HepG2 (cell line): ENCODE results near the gene SNRPD1. TPM values are rescaled to one million over a fixed set of nuclear protein-coding genes. Genes with fewer than 3 reads are reported as not detected.

Source experiments
- AGO2 ChIP-seq: fragments of 200-400 bp; formaldehyde crosslinking; optimal IDR thresholded peaks from 2 replicates; pipeline ENCODE3; 2017; ENCODE audit warnings: mild to moderate bottlenecking, low read depth, low read length, moderate library complexity
- ARNT ChIP-seq: fragments of 450-650 bp; IDR thresholded peaks from 2 replicates; pipeline ENCODE4 v1.6.1; 2017
- ELF4 ChIP-seq: sonication (generic); formaldehyde crosslinking; IDR thresholded peaks from 2 replicates; pipeline ENCODE4 v1.5.0; 2020; ENCODE audit warnings: missing genetic modification reagents, mild to moderate bottlenecking, moderate library complexity, borderline replicate concordance
- HOXA7 ChIP-seq: sonication (generic); formaldehyde crosslinking; IDR thresholded peaks from 2 replicates; pipeline ENCODE4 v1.8.1; 2022; ENCODE audit warnings: mild to moderate bottlenecking, missing genetic modification reagents, moderate library complexity
- HOXA9 ChIP-seq: sonication (generic); formaldehyde crosslinking; IDR thresholded peaks from 2 replicates; pipeline ENCODE4 v1.8.1; 2022; ENCODE audit warnings: missing genetic modification reagents, mild to moderate bottlenecking, moderate library complexity, borderline replicate concordance
- PITX1 ChIP-seq: sonication (generic); formaldehyde crosslinking; IDR thresholded peaks from 2 replicates; pipeline ENCODE4 v1.5.1; 2020; ENCODE audit warnings: mild to moderate bottlenecking, missing genetic modification reagents
- POLR2A ChIP-seq, 2 experiments: IDR thresholded peaks; 2 replicates each; pipeline ENCODE4 v1.6.1; 2011; ENCODE audit warnings: low read depth in 2 of 2, low read length in 2 of 2, mild to moderate bottlenecking in 1 of 2, moderate library complexity in 1 of 2; ENCODE audit not compliant: insufficient read depth in 1 of 2
- SP5 ChIP-seq: IDR thresholded peaks from 2 replicates; pipeline ENCODE4 v1.6.1; 2016; ENCODE audit warnings: low read depth, borderline replicate concordance
- SRF ChIP-seq: IDR thresholded peaks from 2 replicates; pipeline ENCODE4 v1.6.1; 2011; ENCODE audit warnings: mild to moderate bottlenecking, low read depth, low read length, moderate library complexity
- STAG1 ChIP-seq: sonication (generic); formaldehyde crosslinking; IDR thresholded peaks from 2 replicates; pipeline ENCODE4 v1.4.0; 2020; ENCODE audit warnings: missing genetic modification reagents
- TGIF2 ChIP-seq: IDR thresholded peaks from 2 replicates; pipeline ENCODE4 v1.6.1; 2016; ENCODE audit warnings: control low read depth, missing compliant biosample characterization
- YY1 ChIP-seq: IDR thresholded peaks from 2 replicates; pipeline ENCODE4 v1.6.1; 2011; ENCODE audit warnings: low read length, low read depth, moderate library complexity, mild to moderate bottlenecking; ENCODE audit not compliant: insufficient read depth, insufficient replicate concordance
- ZFP36L2 ChIP-seq: sonication (generic); formaldehyde crosslinking; IDR thresholded peaks from 2 replicates; pipeline ENCODE4 v1.4.0; 2020; ENCODE audit warnings: missing genetic modification reagents
- ZFX ChIP-seq: sonication (generic); formaldehyde crosslinking; IDR thresholded peaks from 2 replicates; pipeline ENCODE4 v1.4.0; 2020; ENCODE audit warnings: mild to moderate bottlenecking, low read depth, missing genetic modification reagents, moderate library complexity
- ZIK1 ChIP-seq: sonication (generic); formaldehyde crosslinking; IDR thresholded peaks from 2 replicates; pipeline ENCODE4 v1.5.0; 2020; ENCODE audit warnings: mild to moderate bottlenecking, low read depth, missing genetic modification reagents, borderline replicate concordance
- ZNF333 ChIP-seq: sonication (generic); formaldehyde crosslinking; IDR thresholded peaks from 2 replicates; pipeline ENCODE4 v1.4.0; 2020; ENCODE audit warnings: mild to moderate bottlenecking, missing genetic modification reagents, borderline replicate concordance
- ZNF335 ChIP-seq: sonication (generic); formaldehyde crosslinking; IDR thresholded peaks from 2 replicates; pipeline ENCODE4 v1.4.0; 2020; ENCODE audit warnings: missing genetic modification reagents
- ZNF367 ChIP-seq: sonication (generic); formaldehyde crosslinking; IDR thresholded peaks from 2 replicates; pipeline ENCODE4 v1.4.0; 2020; ENCODE audit warnings: missing genetic modification reagents, borderline replicate concordance
- ZNF547 ChIP-seq: sonication (generic); formaldehyde crosslinking; IDR thresholded peaks from 2 replicates; pipeline ENCODE4 v1.5.1; 2020; ENCODE audit warnings: mild to moderate bottlenecking, missing genetic modification reagents
- ZNF558 ChIP-seq: sonication (generic); formaldehyde crosslinking; IDR thresholded peaks from 2 replicates; pipeline ENCODE4 v1.9.0; 2022; ENCODE audit warnings: mild to moderate bottlenecking, missing genetic modification reagents, borderline replicate concordance
- ZNF75D ChIP-seq: sonication (generic); formaldehyde crosslinking; IDR thresholded peaks from 2 replicates; pipeline ENCODE4 v1.8.1; 2023; ENCODE audit warnings: missing genetic modification reagents, mild to moderate bottlenecking, borderline replicate concordance
- ZNF816 ChIP-seq: sonication (generic); formaldehyde crosslinking; IDR thresholded peaks from 2 replicates; pipeline ENCODE4 v1.8.0; 2022; ENCODE audit warnings: missing genetic modification reagents, mild to moderate bottlenecking, borderline replicate concordance
- polyA plus RNA-seq, 8 experiments: library from polyadenylated mRNA; depleted of rRNA in 3 of 8; stranded (reverse) in 7 of 8; unstranded in 1 of 8; fragments of >200 nt; fragmentation: Illumina TruSeq in 4 of 8; extraction: Trizol in 4 of 8; gene quantifications; 2 replicates each; pipeline versions ENCODE4 v1.2.1 to v1.2.3, GENCODE V29; 2011 to 2016; ENCODE audit warnings: low read depth in 4 of 8, missing spikeins in 1 of 8, mixed read lengths in 1 of 8; ENCODE audit not compliant: insufficient read depth in 1 of 8
- total RNA-seq, 5 experiments: library from RNA; depleted of rRNA; stranded (reverse); fragments of >200 nt; fragmentation: Illumina TruSeq; extraction: Trizol; gene quantifications; 2 replicates each; pipeline ENCODE4 v1.2.3, GENCODE V29; 2016; ENCODE audit warnings: low read depth in 1 of 5
- TF ChIP-seq, protein P1 (sequence below): sonication (generic); formaldehyde crosslinking; IDR thresholded peaks from 2 replicates; pipeline ENCODE4 v1.5.0; 2020; ENCODE audit warnings: missing genetic modification reagents
- TF ChIP-seq, protein P2 (sequence below): sonication (generic); formaldehyde crosslinking; IDR thresholded peaks from 2 replicates; pipeline ENCODE4 v1.5.0; 2020; ENCODE audit warnings: mild to moderate bottlenecking, missing genetic modification reagents, borderline replicate concordance
- TF ChIP-seq, protein P3 (sequence below): sonication (generic); formaldehyde crosslinking; IDR thresholded peaks from 2 replicates; pipeline ENCODE4 v1.4.0; 2020; ENCODE audit warnings: missing genetic modification reagents

The SNRPD1 gene
- total and polyA plus RNA-seq, 2 of the 13 experiments (the other 11 are each of a cell fraction or from before 2014, with no cell fraction given): 22.7 to 275 TPM

DNA sequence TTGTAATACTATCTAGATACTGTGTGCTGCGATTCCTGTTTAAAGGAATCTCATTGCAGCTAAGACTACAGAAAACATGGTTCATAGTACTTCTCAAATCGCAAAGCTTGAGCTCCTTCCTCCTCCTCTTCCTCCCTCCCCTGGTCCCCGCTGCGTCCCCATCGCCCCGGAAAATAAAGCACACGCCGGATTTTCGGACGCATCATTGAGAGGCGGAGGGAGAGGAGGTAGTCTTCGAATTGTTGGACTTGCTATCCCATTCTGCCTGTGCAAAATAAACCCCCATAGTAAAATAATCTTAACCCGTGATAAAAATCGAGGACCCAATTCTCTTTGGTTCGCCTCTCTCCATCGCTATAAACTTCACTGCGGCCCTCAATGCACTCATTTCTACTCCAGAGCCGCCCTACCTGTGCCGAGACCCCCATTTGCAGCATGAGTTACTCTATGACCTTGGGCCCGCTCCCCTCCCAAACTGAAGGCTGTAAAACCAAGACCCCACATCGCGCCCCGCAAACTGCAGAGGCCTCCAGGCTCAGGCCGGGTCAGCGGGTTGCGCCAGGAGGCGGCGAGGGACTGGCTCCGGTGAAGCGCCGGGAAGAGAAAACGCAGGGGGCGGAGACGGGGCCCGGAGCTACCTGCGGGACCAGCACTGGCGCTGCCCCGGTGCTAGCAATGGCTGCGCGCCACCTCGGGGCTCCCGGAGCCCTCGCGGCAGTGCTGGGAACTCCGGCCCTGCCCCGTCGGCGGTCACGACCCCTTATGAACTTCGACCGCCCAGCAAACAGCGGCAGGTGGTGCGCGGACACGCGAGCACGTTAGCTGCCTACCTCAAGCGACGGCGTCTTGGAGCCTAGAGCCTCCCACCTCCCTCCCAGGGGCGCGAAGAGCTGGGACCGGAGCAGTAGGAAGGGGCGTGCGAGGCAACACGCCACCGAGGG is 12.3 kb upstream of the SNRPD1 start (continued):
- TF ChIP-seq ZIK1 (CRISPR knock-in tag) (no peak), ZNF816 (CRISPR knock-in tag) (no peak; the same call in 1 of the 2 replicates), ZFP36L2 (CRISPR knock-in tag) (0 out of 2 replicates have a peak, but pooled peaks have one; percentile 38), ZNF333 (CRISPR knock-in tag) (peak; percentile 88; the same call in 1 of the 2 replicates), YY1 (peak; percentile 96), ZNF558 (CRISPR knock-in tag) (0 out of 2 replicates have a peak, but pooled peaks have one; percentile 81), PITX1 (CRISPR knock-in tag) (no peak), ZFX (peak; percentile 67), ZNF75D (no peak), SRF (no peak), POLR2A (IDR thresholded peaks at IDR 0.05; ENCODE audit: insufficient read depth in 1 of 2, low read depth in 2 of 2, low read length in 2 of 2) (no peak), ARNT (no peak), TGIF2 (CRISPR knock-in tag) (no peak), STAG1 (CRISPR knock-in tag) (0 out of 2 replicates have a peak, but pooled peaks have one; percentile 2), SP5 (CRISPR knock-in tag) (no peak; the same call in 1 of the 2 replicates), ZNF547 (CRISPR knock-in tag) (peak; percentile 95), HOXA9 (CRISPR knock-in tag) (peak; percentile 63; the same call in 1 of the 2 replicates), ZNF335 (no peak; the same call in 1 of the 2 replicates), AGO2 (peak; percentile 86), HOXA7 (CRISPR knock-in tag) (peak; percentile 66; the same call in 1 of the 2 replicates), ZNF367 (0 out of 2 replicates have a peak, but pooled peaks have one; percentile 76), ELF4 (CRISPR knock-in tag) (peak; percentile 71; the same call in 1 of the 2 replicates)
- TF ChIP-seq, protein P1, sequence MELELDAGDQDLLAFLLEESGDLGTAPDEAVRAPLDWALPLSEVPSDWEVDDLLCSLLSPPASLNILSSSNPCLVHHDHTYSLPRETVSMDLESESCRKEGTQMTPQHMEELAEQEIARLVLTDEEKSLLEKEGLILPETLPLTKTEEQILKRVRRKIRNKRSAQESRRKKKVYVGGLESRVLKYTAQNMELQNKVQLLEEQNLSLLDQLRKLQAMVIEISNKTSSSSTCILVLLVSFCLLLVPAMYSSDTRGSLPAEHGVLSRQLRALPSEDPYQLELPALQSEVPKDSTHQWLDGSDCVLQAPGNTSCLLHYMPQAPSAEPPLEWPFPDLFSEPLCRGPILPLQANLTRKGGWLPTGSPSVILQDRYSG (CRISPR knock-in tag): 0 out of 2 replicates have a peak, but pooled peaks have one; percentile 12
- TF ChIP-seq, protein P2, sequence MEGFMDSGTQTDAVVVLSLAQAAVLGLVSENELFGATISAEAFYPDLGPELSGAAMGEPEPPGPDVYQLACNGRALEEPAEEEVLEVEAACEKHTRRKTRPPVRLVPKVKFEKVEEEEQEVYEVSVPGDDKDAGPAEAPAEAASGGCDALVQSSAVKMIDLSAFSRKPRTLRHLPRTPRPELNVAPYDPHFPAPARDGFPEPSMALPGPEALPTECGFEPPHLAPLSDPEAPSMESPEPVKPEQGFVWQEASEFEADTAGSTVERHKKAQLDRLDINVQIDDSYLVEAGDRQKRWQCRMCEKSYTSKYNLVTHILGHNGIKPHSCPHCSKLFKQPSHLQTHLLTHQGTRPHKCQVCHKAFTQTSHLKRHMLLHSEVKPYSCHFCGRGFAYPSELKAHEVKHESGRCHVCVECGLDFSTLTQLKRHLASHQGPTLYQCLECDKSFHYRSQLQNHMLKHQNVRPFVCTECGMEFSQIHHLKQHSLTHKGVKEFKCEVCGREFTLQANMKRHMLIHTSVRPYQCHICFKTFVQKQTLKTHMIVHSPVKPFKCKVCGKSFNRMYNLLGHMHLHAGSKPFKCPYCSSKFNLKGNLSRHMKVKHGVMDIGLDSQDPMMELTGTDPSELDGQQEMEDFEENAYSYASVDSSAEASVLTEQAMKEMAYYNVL (CRISPR knock-in tag): no peak
- TF ChIP-seq, protein P3, sequence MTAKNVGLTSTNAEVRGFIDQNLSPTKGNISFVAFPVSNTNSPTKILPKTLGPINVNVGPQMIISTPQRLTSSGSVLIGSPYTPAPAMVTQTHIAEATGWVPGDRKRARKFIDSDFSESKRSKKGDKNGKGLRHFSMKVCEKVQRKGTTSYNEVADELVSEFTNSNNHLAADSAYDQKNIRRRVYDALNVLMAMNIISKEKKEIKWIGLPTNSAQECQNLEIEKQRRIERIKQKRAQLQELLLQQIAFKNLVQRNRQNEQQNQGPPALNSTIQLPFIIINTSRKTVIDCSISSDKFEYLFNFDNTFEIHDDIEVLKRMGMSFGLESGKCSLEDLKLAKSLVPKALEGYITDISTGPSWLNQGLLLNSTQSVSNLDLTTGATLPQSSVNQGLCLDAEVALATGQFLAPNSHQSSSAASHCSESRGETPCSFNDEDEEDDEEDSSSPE (CRISPR knock-in tag): no peak
